ENCODE results near the gene ZCCHC13.
A peak's percentile ranks its signal among the peaks of the same experiment; 100 is the strongest.

ZCCHC13 gene

DNA sequence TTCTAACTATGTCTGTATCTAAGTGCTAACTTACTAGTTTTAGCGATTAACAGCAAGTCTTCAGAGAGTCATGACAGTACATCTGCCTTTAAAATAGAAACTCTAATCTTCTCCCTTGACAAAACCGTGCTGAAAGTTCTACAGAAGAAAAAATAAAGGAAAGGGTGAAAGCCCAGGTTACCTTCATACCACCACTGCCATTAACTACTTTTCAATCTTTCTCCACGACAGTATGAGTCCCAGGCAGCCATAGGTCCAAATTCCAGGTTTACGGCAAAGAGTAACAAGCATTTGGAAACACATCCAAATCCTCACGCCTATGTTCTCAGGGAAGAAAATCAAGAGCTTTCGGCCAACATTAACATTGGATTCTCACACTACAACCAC lies 12.4 kb upstream of the ZCCHC13 start:
- Histone ChIP-seq H3K27ac (ENCODE audit: low read length) (peak overlapping the region; percentile 93), H3K4me3 (ENCODE audit: low read length) (peak overlapping the region; percentile 100), H3K27me3 (ENCODE audit: low read depth, low read length) (no peaks in the 10 kb centered on the region), H3K9ac (ENCODE audit: low read length) (peak overlapping the region; percentile 99), H4K20me1 (ENCODE audit: insufficient read depth, low read length) (no peaks in the 10 kb centered on the region), H3K4me2 (ENCODE audit: low read length) (peak overlapping the region; percentile 100), H3K79me2 (ENCODE audit: low read length) (peaks cover 53% of the 10 kb centered on the region), H3K4me1 (ENCODE audit: low read length) (peaks cover 7% of the 10 kb centered on the region), H2AFZ (ENCODE audit: low read depth, low read length) (0 out of 2 replicates have a peak overlapping the region, but pooled peaks have one; percentile 98), H3K9me3 (ENCODE audit: insufficient read depth, low read length) (no peaks in the 10 kb centered on the region), H3K36me3 (replicated peaks; ENCODE audit: low read depth, low read length) (no peaks in the 10 kb centered on the region)
- TF ChIP-seq, protein P1, sequence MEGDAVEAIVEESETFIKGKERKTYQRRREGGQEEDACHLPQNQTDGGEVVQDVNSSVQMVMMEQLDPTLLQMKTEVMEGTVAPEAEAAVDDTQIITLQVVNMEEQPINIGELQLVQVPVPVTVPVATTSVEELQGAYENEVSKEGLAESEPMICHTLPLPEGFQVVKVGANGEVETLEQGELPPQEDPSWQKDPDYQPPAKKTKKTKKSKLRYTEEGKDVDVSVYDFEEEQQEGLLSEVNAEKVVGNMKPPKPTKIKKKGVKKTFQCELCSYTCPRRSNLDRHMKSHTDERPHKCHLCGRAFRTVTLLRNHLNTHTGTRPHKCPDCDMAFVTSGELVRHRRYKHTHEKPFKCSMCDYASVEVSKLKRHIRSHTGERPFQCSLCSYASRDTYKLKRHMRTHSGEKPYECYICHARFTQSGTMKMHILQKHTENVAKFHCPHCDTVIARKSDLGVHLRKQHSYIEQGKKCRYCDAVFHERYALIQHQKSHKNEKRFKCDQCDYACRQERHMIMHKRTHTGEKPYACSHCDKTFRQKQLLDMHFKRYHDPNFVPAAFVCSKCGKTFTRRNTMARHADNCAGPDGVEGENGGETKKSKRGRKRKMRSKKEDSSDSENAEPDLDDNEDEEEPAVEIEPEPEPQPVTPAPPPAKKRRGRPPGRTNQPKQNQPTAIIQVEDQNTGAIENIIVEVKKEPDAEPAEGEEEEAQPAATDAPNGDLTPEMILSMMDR (IDR thresholded peaks at IDR 0.05; ENCODE audit: low read depth, low read length), result no peak
- TF ChIP-seq EZH2phosphoT487 (IDR thresholded peaks at IDR 0.05; ENCODE audit: low read depth), result no peak

DNA sequence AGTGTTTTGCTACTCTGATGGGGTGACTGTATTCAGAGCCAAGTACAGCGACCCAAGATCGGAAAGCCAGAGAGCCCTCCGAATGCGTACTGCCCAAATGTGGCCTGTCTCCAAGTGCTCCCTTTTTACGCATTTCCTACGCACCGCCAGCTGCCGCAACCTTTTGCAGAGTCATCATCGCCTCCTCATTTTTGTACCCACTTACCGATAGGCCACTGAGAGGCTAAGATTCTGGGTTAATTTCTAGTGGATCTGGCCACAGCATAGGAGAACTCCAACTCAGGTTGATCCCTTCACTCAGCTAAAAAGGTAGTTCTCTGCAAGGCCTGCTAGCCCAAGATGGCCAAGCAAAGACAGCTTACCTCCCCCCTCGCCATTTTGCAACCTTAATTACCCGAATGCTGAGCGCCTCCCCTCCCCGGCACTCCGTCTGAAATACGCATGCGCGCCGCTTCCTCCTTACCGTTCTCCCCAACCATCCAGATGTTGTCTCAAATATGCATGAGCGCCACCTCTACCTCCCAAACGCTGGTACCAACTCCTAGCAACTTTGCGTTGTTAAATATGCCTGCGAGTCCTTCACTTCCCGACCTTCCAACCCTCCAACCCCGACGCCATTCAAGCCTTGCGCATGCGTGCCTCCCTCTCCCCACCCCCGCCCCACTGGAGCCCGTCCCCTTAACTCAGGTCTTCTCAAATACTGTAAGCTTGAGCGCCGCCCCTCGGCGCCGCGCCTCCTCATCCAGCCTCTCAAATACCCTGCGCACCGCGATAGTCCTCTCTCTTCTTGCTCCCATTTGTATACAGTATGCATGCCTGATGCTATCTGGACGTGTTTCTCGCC lies 11.8 kb upstream of the ZCCHC13 start:
- Histone ChIP-seq H3K4me1 (ENCODE audit: low read length) (peaks cover 7% of the 10 kb centered on the region), H4K20me1 (ENCODE audit: insufficient read depth, low read length) (no peaks in the 10 kb centered on the region), H3K9me3 (ENCODE audit: insufficient read depth, low read length) (no peaks in the 10 kb centered on the region), H2AFZ (ENCODE audit: low read depth, low read length) (peak overlapping the region; percentile 100), H3K4me2 (ENCODE audit: low read length) (peak overlapping the region; percentile 100), H3K27me3 (ENCODE audit: low read depth, low read length) (no peaks in the 10 kb centered on the region), H3K36me3 (replicated peaks; ENCODE audit: low read depth, low read length) (no peaks in the 10 kb centered on the region), H3K27ac (ENCODE audit: low read length) (peak overlapping the region; percentile 93), H3K4me3 (ENCODE audit: low read length) (peak overlapping the region; percentile 100), H3K9ac (ENCODE audit: low read length) (peak overlapping the region; percentile 99), H3K79me2 (ENCODE audit: low read length) (peaks cover 49% of the 10 kb centered on the region)
- no peak for TF ChIP-seq EZH2phosphoT487 (IDR thresholded peaks at IDR 0.05; ENCODE audit: low read depth)
- TF ChIP-seq, protein P1 (IDR thresholded peaks at IDR 0.05; ENCODE audit: low read depth, low read length), result peak; percentile 50

DNA sequence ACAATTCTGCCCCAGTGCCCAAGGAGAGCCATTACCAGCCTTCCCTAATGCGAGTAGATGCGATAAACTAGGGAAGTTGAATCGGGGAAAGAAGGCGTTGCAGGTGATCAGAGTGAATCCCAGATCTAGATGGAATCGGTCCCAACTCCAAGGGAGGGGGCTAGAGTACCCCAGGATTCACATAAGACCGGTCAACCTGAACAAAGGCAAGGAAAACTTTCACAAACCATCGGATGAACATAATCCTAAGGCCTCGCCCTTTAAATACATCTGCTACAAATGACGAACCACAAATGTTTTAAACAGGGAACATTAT lies 11.2 kb upstream of the ZCCHC13 start:
- Histone ChIP-seq H3K9me3 (ENCODE audit: insufficient read depth, low read length) (no peaks in the 10 kb centered on the region), H3K9ac (ENCODE audit: low read length) (peak overlapping the region; percentile 99), H2AFZ (ENCODE audit: low read depth, low read length) (peak overlapping the region; percentile 100), H3K36me3 (replicated peaks; ENCODE audit: low read depth, low read length) (no peaks in the 10 kb centered on the region), H3K4me3 (ENCODE audit: low read length) (peak overlapping the region; percentile 100), H3K27ac (ENCODE audit: low read length) (peak overlapping the region; percentile 93; the same call in 1 of the 2 replicates), H4K20me1 (ENCODE audit: insufficient read depth, low read length) (no peaks in the 10 kb centered on the region), H3K4me1 (ENCODE audit: low read length) (peaks cover 7% of the 10 kb centered on the region), H3K79me2 (ENCODE audit: low read length) (peaks cover 44% of the 10 kb centered on the region), H3K4me2 (ENCODE audit: low read length) (peak overlapping the region; percentile 100), H3K27me3 (ENCODE audit: low read depth, low read length) (no peaks in the 10 kb centered on the region)
- no peak for TF ChIP-seq EZH2phosphoT487 (IDR thresholded peaks at IDR 0.05; ENCODE audit: low read depth)
- TF ChIP-seq, protein P1 (IDR thresholded peaks at IDR 0.05; ENCODE audit: low read depth, low read length), result no peak

DNA sequence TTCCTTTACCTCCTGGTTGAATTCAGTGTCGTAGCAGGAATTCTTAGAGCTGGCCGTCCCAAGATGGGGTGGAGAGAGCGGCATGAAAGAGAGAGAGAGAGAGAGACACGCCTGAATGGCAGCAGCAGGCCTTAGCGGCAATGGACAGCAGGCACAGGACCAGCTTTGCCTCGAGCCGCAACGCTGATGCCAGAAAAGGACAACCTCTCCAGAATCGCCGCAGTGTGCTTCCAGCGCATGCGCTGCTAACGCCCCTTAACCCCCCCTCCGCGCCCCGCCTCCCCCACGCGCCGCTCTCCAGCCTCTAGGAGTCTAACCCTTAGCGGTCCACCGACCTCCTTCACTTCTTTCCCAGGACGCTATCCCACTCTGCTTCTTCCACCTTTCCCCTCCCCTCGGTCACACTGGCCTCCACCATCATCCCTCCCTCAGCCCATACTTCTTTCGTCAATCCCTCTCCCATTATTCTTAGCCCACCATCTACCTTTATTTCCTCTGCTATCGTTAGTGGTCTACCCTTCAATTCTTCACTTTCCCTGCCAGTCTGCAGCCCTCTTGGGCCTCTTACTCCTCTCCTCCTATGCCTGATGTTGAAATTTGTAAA lies 10.5 kb upstream of the ZCCHC13 start:
- Histone ChIP-seq H3K4me2 (ENCODE audit: low read length) (peak overlapping the region; percentile 100), H3K27ac (ENCODE audit: low read length) (no peak overlapping the region), H3K27me3 (ENCODE audit: low read depth, low read length) (no peaks in the 10 kb centered on the region), H4K20me1 (ENCODE audit: insufficient read depth, low read length) (no peaks in the 10 kb centered on the region), H3K9me3 (ENCODE audit: insufficient read depth, low read length) (no peaks in the 10 kb centered on the region), H3K36me3 (replicated peaks; ENCODE audit: low read depth, low read length) (no peaks in the 10 kb centered on the region), H3K4me3 (ENCODE audit: low read length) (peak overlapping the region; percentile 100), H2AFZ (ENCODE audit: low read depth, low read length) (peak overlapping the region; percentile 100), H3K79me2 (ENCODE audit: low read length) (peaks cover 38% of the 10 kb centered on the region), H3K4me1 (ENCODE audit: low read length) (peaks cover 7% of the 10 kb centered on the region), H3K9ac (ENCODE audit: low read length) (peak overlapping the region; percentile 99)
- TF ChIP-seq EZH2phosphoT487 (IDR thresholded peaks at IDR 0.05; ENCODE audit: low read depth), result no peak
- TF ChIP-seq, protein P1 (IDR thresholded peaks at IDR 0.05; ENCODE audit: low read depth, low read length), result no peak

Data from OCI-LY3 (cell line).